GM12878 (cell line): ENCODE measurements around the gene KDM3B. TPM values are rescaled to one million over a fixed set of nuclear protein-coding genes. Genes with fewer than 3 reads are reported as not detected.

Source experiments
- BACH1 ChIP-seq: fragments of 450-650 bp; IDR thresholded peaks from 2 replicates; pipeline ENCODE4 v1.6.1; 2017; ENCODE audit warnings: mild to moderate bottlenecking, borderline replicate concordance
- CBX5 ChIP-seq: sonication (generic); IDR thresholded peaks from 2 replicates; pipeline ENCODE4 v1.6.1; 2016; ENCODE audit warnings: low read depth, moderate library complexity, mild to moderate bottlenecking, inconsistent platforms
- HCFC1 ChIP-seq: fragments of 150-350 bp; IDR thresholded peaks from 2 replicates; pipeline ENCODE4 v1.6.1; 2014; ENCODE audit warnings: low read length
- HDGF ChIP-seq: fragments of 450-650 bp; IDR thresholded peaks from 2 replicates; pipeline ENCODE4 v1.6.1; 2016; ENCODE audit warnings: antibody characterized with exemption
- KAT2A ChIP-seq: conservative IDR thresholded peaks from 2 replicates; pipeline ENCODE4 v1.6.1; 2011; ENCODE audit warnings: low read depth, low read length; ENCODE audit not compliant: control insufficient read depth
- MXI1 ChIP-seq: fragments of 150-350 bp; IDR thresholded peaks from 2 replicates; pipeline ENCODE4 v1.6.1; 2011; ENCODE audit warnings: low read depth, mild to moderate bottlenecking, inconsistent platforms, low read length, improper control_type of control experiment
- NRF1 ChIP-seq: conservative IDR thresholded peaks from 2 replicates; pipeline ENCODE4 v1.6.1; 2011; ENCODE audit warnings: mild to moderate bottlenecking, low read depth, low read length, improper control_type of control experiment
- POLR2AphosphoS2 ChIP-seq: IDR thresholded peaks from 2 replicates; pipeline ENCODE4 v1.6.1; 2011; ENCODE audit warnings: low read depth, mild to moderate bottlenecking, low read length, improper control_type of control experiment, moderate library complexity
- PRDM15 ChIP-seq: fragments of 450-650 bp; formaldehyde crosslinking; IDR thresholded peaks from 2 replicates; pipeline ENCODE4 v1.4.0; 2020; ENCODE audit warnings: mild to moderate bottlenecking, moderate library complexity
- RAD51 ChIP-seq: fragments of 450-650 bp; IDR thresholded peaks from 2 replicates; pipeline ENCODE4 v1.6.1; 2016; ENCODE audit warnings: moderate library complexity, mild to moderate bottlenecking, inconsistent platforms
- RBBP5 ChIP-seq: fragments of 200-600 bp; sonication (generic); conservative IDR thresholded peaks from 2 replicates; pipeline ENCODE4 v1.6.1; 2016
- ZBTB4 ChIP-seq: fragments of 450-650 bp; formaldehyde crosslinking; IDR thresholded peaks from 2 replicates; pipeline ENCODE4 v1.4.0; 2022; ENCODE audit warnings: mild to moderate bottlenecking, moderate library complexity
- ZNF274 ChIP-seq: IDR thresholded peaks from one replicate; pipeline ENCODE4 v1.8.0; 2011; ENCODE audit not compliant: insufficient read length, insufficient read depth
- ZZZ3 ChIP-seq: IDR thresholded peaks from 2 replicates; pipeline ENCODE4 v1.6.1; 2011; ENCODE audit warnings: low read depth; ENCODE audit not compliant: control insufficient read depth, insufficient read length
- polyA plus RNA-seq, 11 experiments: library from polyadenylated mRNA; depleted of rRNA in 4 of 11; unstranded in 6 of 11; stranded (reverse) in 5 of 11; fragments of >200 nt; fragmentation: Nextera tagmentation in 4 of 11; fragmentation: Illumina TruSeq in 1 of 11; extraction: Ambion mirVana in 4 of 11; extraction: Trizol in 1 of 11; gene quantifications; 1 replicate in 1 of 11; 2 replicates in 10 of 11; pipeline versions ENCODE4 v1.2.1 to v1.2.3, GENCODE V29; 2011 to 2016; ENCODE audit warnings: inconsistent platforms in 2 of 11, missing spikeins in 2 of 11, low read depth in 1 of 11
- total RNA-seq, 4 experiments: library from RNA; depleted of rRNA in 3 of 4; stranded (reverse); fragments of >200 nt in 3 of 4; fragmentation: Illumina TruSeq in 1 of 4; extraction: Trizol in 1 of 4; gene quantifications; 2 replicates each; pipeline versions ENCODE4 v1.2.1 to v1.2.3, GENCODE V29; 2013 to 2021
- TF ChIP-seq, protein P1 (sequence below): fragments of 450-650 bp; IDR thresholded peaks from 2 replicates; pipeline ENCODE4 v1.6.1; 2018; ENCODE audit warnings: borderline replicate concordance, mild to moderate bottlenecking; ENCODE audit not compliant: partially characterized antibody
- TF ChIP-seq, protein P2 (sequence below): IDR thresholded peaks from 2 replicates; pipeline ENCODE4 v1.6.1; 2011; ENCODE audit warnings: mild to moderate bottlenecking, low read depth, low read length, moderate library complexity; ENCODE audit not compliant: insufficient replicate concordance

KDM3B gene
- total and polyA plus RNA-seq, 10 of the 15 experiments (the other 5 are each of a cell fraction or from before 2014, with no cell fraction given) = 8.5 to 45.7 (median 29.0) TPM

GRCh38 chr5:138465261-138466124, 113.0 kb downstream of the KDM3B start, which contains the start of gene EGR1 (continued):
- TF ChIP-seq PRDM15 (CRISPR knock-in tag) (no peak), ZNF274 (no peak), NRF1 (no peak), HDGF (no peak), MXI1 (no peak), HCFC1 (no peak), POLR2AphosphoS2 (peak; percentile 99), BACH1 (peak; percentile 86), ZBTB4 (CRISPR knock-in tag) (no peak), CBX5 (no peak), RBBP5 (no peak), RAD51 (no peak), ZZZ3 (no peak), KAT2A (no peak)
- TF ChIP-seq, protein P1, sequence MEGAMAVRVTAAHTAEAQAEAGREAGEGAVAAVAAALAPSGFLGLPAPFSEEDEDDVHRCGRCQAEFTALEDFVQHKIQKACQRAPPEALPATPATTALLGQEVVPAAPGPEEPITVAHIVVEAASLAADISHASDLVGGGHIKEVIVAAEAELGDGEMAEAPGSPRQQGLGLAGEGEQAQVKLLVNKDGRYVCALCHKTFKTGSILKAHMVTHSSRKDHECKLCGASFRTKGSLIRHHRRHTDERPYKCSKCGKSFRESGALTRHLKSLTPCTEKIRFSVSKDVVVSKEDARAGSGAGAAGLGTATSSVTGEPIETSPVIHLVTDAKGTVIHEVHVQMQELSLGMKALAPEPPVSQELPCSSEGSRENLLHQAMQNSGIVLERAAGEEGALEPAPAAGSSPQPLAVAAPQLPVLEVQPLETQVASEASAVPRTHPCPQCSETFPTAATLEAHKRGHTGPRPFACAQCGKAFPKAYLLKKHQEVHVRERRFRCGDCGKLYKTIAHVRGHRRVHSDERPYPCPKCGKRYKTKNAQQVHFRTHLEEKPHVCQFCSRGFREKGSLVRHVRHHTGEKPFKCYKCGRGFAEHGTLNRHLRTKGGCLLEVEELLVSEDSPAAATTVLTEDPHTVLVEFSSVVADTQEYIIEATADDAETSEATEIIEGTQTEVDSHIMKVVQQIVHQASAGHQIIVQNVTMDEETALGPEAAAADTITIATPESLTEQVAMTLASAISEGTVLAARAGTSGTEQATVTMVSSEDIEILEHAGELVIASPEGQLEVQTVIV = no peak
- TF ChIP-seq, protein P2, sequence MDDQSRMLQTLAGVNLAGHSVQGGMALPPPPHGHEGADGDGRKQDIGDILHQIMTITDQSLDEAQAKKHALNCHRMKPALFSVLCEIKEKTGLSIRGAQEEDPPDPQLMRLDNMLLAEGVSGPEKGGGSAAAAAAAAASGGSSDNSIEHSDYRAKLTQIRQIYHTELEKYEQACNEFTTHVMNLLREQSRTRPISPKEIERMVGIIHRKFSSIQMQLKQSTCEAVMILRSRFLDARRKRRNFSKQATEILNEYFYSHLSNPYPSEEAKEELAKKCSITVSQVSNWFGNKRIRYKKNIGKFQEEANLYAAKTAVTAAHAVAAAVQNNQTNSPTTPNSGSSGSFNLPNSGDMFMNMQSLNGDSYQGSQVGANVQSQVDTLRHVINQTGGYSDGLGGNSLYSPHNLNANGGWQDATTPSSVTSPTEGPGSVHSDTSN = no peak
